ENCODE data around the gene CDHR5.
A peak's percentile ranks its signal among the peaks of the same experiment; 100 is the strongest.

The CDHR5 gene

DNA sequence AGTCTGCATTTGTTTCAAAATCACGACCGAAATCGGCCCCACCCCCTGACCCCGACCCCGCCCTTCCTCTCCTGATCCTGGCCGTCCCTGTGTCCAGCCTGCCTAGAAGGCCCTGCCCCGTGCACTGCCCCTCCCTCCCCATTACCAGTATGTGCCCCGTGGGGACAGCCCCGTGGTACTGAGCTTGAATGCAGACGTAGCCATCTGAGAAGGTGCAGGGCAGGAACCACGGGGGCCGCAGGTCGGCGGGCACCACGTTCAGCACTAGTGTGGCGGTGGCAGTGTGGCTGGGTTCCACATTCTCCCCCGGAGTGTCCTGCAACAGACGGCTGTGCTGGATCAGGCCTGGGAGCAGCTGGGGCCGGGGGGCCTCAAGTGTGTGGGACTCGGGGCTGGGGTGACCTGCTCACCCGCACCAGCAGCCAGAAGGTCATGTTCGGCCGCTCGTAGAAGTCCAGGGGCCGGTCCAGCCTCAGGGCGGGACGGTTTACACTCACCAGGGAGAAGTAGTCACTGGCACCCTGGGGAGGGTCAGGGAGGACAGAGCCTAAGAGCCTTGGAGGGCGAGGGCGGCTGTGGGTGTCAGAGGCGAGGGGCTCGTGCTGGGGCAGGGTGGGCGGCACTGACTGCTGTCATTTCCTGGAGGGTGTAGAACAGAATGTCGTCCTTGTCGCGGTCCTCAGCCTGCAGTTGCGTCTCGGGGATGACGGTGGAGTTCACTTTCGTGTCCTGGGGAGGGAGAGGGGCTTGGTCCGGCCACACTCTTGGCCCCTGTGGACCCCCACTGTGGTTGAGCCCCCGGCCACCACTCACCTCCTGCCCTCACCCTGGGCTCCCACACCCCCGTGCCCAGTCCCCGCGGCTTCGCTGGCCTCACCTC, 3.6 kb downstream of the CDHR5 start:
- DNase-seq: no peak

DNA sequence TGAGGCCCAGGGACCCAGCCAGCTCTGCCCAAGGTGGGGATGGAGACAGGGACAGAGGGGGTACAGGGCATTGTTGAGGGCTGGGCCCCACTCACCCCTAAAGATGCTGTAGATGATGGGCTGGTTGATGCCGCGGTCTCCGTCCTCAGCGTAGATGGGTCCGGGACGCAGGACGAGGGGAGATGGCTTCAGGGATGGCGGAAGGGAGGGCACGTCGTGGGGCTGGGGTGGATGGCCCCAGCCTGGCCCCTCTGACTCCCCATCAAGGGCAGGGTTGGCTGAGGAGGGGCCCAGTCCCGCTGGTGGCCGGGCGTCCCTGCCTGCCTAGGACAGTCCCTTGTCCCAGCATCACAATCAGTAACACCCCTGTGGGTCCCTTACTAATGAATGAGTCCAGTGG, 4.6 kb downstream of the CDHR5 start:
- DNase-seq: no peak

DNA sequence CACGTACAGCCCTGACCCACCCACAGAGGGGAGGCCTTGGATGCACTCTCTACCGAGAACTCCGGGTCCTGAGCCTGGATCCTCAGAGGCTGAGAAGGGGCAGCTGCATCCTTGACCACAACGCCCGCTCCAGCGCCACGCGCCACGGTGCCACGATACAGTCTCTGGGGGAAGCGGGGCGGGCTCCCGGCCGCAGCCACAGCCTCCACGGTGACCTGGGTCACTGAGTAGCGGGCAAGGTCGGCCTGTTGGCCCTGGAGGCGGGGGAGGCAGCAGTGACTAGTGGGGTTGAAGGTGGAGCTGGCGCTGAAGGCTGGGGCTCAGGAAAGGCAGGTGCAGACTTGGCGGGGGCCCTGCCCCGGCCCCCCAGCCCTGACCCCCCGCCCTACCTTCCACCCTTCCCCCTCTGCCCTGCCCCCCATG, 5.1 kb downstream of the CDHR5 start:
- DNase-seq: no peak

DNA sequence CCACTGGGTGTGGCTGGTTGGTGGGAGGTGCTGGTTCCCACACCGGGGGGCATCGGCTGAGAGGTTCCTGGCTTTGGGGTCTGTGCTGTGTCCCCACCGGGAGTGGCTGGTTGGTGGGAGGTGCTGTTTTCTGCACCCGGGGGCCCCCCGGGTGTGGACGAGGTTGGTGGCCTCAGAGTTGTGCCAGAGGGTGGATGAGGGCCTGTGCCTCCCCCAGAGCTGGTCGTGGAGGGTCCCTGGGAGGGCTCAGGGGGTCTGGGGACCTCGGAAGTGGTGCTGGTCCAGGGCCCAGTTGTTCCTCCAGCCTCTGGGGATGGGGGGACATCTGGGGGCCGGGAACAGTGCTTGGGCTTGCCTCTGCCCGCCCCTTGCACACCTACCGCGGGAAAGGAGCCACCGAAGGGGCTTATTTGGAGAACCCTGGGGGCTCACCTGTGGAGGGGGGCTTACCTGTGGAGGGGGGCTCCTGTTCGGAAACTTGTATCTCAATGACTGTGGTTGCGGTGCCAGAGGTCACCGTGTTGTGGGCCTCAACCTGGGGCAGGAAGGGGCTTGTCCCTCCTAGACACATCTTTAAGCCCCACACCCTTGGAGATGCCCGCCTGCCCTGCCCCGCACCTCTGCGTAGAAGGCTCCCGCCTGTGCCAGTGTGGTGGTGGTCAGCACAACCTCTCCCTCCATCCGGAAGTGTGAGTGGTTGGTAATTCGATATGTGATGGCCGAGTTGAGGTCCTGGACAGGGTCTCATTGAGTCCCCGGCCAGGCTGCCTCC, 5.7 kb downstream of the CDHR5 start:
- DNase-seq: no peak

DNA sequence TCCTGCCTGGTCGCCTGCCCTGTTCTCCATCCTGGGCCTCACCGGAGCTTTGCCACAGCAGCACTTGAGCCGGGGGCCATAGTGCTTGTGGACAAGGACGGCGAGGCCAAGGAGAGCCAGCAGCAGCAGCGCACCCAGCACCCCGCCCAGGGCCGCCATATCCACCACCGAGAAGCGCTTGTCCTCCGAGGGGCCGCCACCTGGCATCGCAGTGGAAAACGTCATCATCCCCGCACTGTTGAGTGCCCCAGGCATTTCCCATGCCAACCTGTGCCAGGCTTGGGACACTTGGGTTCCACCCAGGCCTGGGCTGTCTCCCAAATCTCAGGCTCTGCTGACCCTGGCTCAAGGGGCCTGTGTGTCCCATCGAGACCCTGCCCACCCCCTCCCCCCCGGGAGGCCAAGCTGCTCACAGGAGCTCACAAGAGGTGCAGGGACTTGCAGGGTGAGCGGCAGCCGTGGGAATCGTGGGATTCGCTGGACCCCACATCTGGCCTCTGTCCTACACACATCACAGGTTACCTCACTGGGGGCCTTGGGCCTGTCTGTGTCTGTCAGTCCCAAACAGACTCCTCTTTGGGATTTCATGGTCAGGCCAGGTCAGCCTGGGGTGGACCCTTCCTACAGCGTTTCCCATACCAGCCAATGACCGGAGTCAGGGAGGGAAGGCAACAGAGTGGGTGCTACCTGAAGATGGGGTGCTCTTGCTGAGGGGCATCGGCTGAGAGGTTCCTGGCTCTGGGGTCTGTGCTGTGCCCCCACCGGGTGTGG, 6.7 kb downstream of the CDHR5 start:
- DNase-seq: no peak

DNA sequence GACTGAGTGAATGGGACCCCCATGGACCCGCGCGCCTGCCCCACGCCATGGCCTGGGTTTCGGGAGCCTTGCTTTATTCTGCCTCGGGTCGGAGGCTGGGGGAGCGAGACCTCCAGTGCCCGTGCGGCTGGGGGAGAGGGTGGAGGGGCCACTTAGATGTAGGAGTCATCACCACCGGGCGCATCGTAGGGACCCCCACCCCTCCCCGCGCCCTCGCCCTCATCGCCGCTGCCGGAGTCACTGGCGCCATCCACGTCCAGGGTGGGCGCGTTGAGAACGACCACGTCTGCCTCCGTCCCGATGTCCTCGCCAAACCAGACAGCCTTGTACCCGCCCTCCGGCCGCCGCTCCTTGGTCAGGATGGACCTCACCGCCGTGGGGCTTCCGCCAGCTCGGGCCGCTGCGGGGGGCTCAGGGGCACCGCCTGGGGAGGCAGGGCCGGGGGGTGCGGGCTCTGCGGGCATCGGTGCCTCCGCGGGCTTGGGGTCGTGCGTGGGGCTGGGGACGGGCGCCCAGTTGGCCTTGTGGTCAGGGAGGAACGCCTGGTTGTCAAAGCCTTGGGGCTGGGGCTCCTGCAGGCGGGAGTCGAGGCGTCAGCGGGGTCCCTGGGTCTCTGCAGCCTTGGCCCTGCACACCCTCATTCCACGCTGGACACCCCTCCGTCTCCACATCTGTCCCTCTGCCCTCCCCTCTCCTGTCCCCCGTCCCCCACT, 7.4 kb downstream of the CDHR5 start:
- DNase-seq: no peak

DNA sequence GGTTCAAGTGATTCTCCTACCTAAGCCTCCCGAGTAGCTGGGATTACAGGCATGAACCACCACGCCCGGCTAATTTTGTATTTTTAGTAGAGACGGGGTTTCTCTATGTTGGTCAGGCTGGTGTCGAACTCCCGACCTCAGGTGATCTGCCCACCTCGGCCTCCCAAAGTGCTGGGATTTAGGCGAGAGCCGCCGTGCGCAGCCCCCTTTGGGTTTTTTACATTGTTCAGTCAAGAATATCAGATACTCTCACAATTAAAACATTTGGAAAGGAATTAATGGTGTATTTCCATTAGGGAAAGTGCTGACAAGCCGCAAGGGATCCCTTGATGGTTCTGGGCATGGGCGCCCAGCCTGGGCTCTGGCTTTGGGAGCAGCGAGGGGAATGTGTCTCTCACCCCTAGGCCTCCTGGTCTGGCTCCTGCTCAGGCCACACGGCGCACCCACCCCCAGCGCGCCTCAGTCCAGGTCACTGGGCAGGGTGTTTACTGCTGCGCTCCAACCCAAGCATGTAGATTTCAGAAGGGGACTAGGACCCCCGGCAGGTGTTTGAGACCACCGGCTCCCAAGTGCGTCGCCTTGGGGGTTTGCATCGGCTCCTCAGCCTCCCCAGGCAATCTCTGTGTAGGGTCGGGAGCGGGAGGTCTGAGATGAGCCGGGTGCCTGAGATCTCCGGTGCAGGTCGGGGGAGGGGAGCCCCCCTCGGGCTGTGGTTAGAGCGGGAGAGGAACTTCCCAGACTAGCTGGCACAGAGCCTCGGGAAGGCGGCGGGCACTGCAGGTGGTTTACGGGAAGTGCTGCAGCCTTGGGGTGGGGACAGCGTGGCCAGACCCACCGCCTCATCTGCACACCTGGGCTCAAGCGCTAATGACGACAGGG, 8.2 kb downstream of the CDHR5 start:
- no peak for DNase-seq

DNA sequence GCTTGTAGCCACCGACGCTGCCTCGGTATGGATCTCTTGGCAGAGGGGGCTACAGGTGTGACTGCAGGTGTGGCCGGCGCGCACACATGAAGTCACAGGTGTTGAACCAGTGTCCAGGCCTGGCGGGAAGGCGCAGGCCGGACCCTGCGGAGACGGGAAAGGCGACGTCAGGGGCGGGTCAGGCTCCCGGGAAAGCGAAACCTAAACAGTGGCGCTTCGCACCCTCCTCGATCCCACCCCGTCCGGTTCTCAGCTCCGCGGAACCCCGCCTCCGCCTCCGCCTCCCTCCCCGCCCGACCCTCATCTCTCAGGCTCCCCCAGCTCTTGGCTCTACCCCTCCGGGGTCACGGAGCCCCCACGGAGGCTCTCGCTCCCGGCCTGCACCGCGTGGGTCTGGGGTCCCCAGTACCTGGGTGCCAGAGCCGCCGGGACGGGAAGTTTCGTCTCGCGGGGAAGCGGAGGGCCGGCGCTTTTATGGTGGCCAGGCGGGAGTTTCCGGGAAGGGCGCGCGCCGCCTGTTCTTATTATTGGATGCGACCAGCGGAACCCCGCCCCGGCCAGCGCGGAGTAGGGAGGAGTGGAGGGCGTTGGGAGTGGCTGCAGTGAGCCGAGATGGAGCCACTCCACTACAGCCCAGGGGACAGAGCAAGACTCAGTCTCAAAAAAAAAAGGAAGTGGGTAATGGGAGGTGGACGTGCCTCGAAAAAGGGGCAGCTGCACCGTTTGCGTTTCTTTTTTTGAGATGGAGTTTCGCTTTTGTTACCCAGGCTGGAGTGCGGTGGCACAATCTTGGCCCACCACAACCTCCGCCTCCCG, 9.0 kb downstream of the CDHR5 start, which contains the start of gene IRF7:
Gene IRF7 (minus strand): TSS at position 447 of the 816 bp plus-strand sequence. CDS start 586 bp downstream, outside the sequence.
- DNase-seq: peak; percentile 83

DNA sequence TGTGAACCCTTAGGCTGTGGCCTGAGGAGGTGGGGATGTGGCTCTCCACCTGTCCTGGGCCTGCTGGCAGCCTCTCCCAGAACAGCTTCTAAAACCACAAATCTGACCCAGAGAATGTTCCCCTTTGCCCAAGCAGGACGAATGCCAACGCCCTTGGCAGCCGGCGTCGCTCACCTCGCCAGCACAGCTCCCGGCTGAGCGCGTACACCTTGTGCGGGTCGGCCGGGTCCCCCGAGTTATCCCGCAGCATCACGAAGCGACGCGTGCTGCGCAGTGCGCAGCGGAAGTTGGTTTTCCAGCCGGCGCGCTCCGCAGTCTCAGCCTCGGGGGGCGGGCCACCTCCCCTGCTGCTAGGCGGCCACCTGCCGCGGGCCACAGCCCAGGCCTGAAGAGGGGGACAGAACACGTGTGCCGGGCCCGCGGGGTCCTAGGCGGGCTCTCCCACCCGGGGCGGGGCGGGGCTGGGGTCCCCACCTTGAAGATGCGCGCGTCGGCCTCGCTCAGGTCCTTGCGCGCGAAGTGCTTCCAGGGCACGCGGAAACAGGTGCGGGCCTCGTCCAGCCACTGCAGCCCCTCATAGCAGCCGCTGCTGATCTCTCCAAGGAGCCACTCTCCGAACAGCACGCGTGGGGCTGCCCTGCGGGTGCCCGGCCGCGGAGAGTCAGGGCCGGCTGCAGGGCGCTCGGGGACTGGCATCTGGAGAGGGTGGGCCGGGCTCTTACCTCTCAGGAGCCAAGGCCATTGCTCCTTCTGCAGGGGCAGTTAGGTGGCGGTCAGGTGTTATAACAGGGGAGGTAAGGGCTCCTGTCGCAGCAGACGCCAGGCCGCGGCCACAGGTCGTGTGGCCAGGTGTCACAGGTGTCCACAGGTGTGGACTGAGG, 9.9 kb downstream of the CDHR5 start:
- no peak for DNase-seq

DNA sequence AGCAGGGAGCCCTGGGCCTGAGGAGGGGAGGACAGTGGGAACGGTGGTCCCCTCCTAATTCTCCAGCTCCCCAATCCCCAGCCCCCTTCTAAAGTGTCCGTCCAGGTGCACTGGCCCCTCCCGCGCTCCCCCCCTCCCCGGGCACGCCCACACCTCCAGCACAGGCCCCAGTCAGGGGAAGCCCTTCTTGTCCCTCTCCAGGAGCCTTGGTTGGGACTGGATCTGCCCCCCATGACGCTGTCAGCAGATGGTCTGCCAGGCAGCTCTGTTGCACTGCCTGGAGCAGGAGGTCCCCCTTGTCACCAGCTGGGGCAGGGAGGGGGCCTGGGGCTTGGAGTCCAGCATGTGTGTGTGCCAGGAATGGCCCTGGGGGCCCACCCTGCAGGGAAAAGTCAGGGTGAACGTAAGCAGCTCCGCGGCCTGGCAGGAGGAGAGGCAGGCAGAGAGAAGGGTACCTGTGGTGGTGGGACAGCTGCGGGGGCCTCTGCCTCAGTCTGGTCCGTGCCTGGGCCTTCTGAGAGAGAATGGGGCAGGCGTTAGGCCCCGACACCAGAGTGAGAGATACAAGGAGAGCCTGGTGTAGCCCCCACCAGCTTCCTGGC, 10.6 kb downstream of the CDHR5 start:
- DNase-seq: no peak

DNA sequence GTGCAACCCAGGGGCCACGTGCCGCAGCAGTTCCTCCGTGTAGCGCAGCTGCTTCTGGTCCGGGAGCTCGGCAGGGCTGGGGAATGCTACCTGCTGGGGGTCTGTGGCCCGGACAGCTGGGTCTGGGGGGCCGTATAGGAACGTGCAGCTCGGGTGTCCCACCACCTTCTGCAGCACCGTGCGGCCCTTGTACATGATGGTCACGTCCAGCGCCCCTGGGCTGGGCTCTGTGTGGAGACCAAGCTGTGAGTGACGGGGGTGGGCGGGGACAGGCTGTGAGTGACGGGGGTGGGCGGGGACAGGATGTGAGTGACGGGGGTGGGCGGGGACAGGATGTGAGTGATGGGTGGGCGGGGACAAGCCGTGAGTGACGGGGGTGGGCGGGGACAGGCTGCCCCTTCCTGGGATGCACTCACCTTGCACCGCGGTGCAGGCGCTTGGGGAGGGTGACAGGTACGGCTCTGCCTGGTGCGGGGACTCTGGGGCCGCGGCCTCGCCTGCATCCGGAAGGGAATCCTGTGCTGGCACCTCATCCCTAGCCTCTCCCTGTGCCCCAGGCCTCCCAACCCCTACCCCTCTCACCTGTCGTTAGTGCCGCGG, 11.3 kb downstream of the CDHR5 start:
- peak; percentile 52 for DNase-seq

DNA sequence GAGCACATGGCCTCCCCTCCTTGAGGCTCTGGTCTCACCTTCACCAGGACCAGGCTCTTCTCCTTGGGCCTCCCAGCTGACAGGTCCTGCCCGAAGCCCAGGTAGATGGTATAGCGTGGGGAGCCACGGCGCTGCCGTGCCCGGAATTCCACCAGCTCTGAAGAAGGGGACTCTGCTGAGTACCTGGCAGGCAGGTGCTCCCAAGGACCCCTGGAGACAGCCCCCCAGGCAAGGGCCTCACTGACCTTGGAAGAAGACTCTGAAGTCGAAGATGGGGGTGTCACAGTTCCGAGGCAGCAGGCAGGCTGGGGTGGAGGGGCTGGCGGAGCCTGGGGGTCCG, 11.8 kb downstream of the CDHR5 start:
- no peak for DNase-seq

DNA sequence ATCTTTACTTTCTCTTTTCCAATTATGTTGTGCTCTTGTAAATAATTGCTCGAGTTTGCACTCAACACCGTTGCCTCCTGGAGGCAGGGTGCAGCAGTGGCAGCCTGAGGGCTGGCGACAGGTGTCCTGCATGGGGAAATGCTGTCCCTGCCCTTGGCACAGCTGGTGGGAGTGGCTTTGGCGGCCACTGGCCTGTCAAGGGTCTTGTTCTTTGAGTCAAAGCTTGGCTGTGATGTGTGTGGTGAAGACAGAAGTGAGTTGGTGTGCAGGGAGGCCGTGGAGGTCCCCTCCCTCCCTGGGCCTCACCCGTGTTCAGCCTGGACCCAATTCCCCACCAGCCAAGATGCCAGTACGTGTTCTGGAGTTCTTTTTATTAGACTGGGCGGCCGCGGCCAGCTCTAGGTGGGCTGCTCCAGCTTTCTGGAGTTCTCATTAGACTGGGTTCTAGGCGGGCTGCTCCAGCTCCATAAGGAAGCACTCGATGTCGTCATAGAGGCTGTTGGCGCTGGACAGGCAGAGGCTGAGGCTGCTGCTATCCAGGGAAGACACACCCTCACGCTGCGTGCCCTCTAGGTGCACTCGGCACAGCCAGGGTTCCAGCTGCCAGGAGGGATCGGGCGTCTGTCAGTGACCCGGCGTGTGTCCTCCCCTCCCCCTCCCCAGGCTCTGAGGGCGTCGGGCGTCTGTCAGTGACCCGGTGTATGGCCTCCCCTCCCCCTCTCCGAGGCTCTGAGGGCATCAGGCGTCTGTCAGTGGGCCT, 12.4 kb downstream of the CDHR5 start:
- DNase-seq: no peak

DNA sequence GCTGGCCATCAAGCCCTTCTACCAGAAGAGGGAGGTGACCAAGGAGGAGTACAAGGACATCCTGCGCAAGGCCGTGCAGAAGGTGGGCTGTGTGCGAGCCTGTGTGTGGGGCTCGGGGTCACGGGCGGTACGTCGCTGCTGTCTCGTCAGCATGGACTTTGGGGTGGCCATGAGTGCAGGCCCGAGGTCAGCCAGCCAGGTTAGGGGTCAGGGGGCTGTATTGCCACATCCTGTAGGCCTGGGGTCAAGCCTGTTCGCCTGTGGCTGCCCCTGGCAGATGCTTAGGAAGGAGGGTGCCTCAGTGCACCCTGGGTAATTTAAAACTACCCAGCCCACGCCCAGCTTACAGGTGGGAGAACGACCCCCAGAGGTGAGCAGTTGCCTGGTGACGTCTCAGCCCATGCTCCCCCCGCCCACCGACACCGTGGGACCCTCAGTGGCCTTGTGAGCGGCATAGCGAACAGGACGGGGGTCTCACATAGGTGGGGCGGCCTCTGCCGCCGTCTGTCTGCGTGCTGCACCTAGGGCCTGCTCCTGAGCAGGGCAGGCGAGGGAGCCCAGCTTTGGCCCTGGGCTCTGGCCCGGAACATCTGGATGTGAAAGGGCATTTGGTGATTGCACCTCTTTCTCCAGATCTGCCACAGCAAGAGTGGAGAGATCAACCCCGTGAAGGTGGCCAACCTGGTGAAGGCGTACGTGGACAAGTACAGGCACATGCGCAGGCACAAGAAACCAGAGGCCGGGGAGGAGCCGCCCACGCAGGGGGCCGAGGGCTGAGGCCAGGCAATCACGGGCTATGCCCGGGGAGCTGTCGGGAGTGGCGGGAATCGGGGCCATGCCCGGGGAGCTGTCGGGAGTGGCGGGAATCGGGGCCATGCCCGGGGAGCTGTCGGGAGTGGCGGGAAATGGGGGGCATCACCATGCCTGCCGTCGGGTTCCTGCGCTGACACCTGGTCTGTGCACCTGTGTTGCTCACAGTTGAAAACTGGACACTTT, 13.5 kb downstream of the CDHR5 start:
- no peak for DNase-seq

DNA sequence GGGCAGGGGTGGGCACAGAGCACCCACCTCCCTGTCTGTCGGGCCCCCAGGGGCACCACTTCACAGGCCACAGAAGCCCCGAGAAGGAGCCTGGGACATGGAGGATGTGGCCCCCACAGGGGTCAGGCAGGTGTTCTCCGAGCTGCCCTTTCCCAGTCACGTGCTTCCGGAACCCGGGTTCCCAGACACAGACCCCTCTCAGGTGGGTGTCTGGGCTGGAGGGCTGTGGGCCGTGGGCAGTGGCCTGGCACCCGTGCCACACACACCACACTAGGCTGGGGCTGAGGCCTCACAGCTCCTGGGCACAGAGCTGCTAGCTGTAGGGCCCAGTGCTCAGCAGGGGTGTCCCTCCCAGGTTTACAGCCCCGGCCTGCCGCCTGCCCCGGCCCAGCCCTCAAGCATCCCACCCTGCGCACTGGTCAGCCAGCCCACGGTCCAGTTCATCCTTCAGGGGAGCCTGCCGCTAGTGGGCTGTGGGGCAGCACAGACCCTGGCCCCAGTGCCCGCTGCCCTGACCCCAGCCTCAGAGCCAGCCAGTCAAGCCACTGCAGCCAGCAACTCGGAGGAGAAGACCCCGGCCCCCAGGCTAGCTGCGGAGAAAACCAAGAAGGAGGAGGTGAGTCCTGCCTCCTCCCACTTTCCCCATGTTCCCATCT, 14.5 kb downstream of the CDHR5 start:
- DNase-seq: no peak

DNA sequence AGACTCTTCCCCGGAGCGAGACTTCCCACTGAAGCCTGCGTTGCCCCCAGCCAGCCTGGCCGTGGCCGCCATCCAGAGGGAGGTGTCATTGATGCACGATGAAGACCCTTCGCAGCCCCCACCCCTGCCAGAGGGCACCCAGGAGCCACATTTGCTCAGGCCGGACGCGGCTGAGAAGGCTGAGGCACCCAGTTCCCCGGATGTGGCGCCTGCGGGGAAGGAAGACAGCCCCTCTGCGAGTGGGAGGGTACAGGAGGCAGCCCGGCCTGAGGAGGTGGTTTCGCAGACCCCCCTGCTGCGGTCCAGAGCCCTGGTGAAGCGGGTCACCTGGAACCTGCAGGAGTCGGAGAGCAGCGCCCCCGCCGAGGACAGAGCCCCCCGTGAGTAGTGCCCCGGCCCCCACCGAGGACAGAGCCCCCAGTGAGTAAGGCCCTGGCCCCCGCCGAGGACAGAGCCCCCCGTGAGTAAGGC, 15.4 kb downstream of the CDHR5 start:
- no peak for DNase-seq

All from NK-92 treated with Interleukin-12 subunit alpha and Interleukin-12 subunit beta, amount 100 ng/mL, for 24 hours (cell line).